ENCODE results near the gene ATXN10. TPM values are rescaled to one million over a fixed set of nuclear protein-coding genes. Genes with fewer than 3 reads are reported as not detected.

The ATXN10 gene
- total and polyA plus RNA-seq, 7 experiments from 2014 or later: 64.2 to 105 (median 76.1) TPM

- Histone ChIP-seq H3K27ac (ENCODE audit: low read depth, low read length) (no peak overlapping the region), H3K9me3 (ENCODE audit: control insufficient read depth in 2 of 3, low read length in 3 of 3) (no peaks in the 10 kb centered on the region), H3K4me3 (ENCODE audit: low read length) (no peak overlapping the region), H3K36me3 (ENCODE audit: control insufficient read depth in 2 of 3, insufficient read depth in 3 of 3, low read length in 3 of 3) (peaks cover 0 to 7% (median 0%) of the 10 kb centered on the region in 3 experiments), H3K27me3 (ENCODE audit: control insufficient read depth in 2 of 2, insufficient read depth in 2 of 2, low read length in 2 of 2) (no peaks in the 10 kb centered on the region), H3K4me1 (ENCODE audit: control insufficient read depth in 2 of 2, insufficient read depth in 2 of 2, low read length in 2 of 2) (no peaks in the 10 kb centered on the region)
- no peak overlapping the region for H3K27ac Mint-ChIP-seq
- intact Hi-C loops (cut with micrococcal nuclease): no loop called here
- no peaks in the 10 kb centered on the region for H3K27me3 Mint-ChIP-seq
- ChIA-PET POLR2A (no interaction called here), CTCF (no interaction called here)
- H3K4me3 Mint-ChIP-seq: no peak overlapping the region
- H3K9me3 Mint-ChIP-seq: peaks cover 0 to 7% (median 0%) of the 10 kb centered on the region in 11 donors
- ATAC-seq (no peak), DNase-seq (no peak)
- peaks cover 0 to 12% (median 0%) of the 10 kb centered on the region in 7 donors for H3K4me1 Mint-ChIP-seq
- H3K36me3 Mint-ChIP-seq: peaks cover 11 to 71% (median 57%) of the 10 kb centered on the region in 5 donors
Observed at GRCh38 chr22:45826520-45826919, 154.9 kb downstream of the ATXN10 start.

DNA sequence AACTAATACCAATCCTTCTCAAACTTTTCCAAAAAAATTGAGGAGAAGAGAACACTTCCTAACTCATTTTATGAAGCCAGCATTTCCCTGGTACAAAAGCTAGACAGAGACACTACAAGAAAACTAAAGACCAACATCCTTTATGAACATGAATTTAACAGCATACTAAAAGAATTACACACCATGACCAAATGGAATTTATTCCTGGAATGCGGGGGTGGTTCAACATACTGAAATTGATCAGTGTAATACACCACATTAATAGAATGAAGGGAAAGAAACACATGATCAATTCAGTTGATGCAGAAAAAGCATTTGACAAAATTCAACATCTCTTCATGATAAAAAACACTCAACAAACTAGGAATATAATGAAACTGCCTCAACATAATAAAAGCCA, 157.2 kb downstream of the ATXN10 start:
- H3K27ac ChIP-seq (ENCODE audit: low read depth, low read length): no peak overlapping the region
- ATAC-seq: no peak
- no peak for DNase-seq
- CTCF ChIA-PET: no interaction called here
- H3K27me3 ChIP-seq (ENCODE audit: control insufficient read depth in 2 of 2, insufficient read depth in 2 of 2, low read length in 2 of 2): no peaks in the 10 kb centered on the region
- Mint-ChIP-seq H3K4me1 (peaks cover 0 to 11% (median 0%) of the 10 kb centered on the region in 7 donors), H3K4me3 (no peak overlapping the region), H3K27ac (no peak overlapping the region), H3K36me3 (peaks cover 11 to 69% (median 53%) of the 10 kb centered on the region in 5 donors), H3K9me3 (peaks cover 0 to 6% (median 0%) of the 10 kb centered on the region in 11 donors), H3K27me3 (no peaks in the 10 kb centered on the region)
- no peak overlapping the region for H3K4me3 ChIP-seq (ENCODE audit: low read length)
- POLR2A ChIA-PET: no interaction called here
- peaks cover 0 to 7% (median 0%) of the 10 kb centered on the region in 3 experiments for H3K36me3 ChIP-seq (ENCODE audit: control insufficient read depth in 2 of 3, insufficient read depth in 3 of 3, low read length in 3 of 3)
- no peaks in the 10 kb centered on the region for H3K9me3 ChIP-seq (ENCODE audit: control insufficient read depth in 2 of 3, low read length in 3 of 3)
- intact Hi-C loops (cut with micrococcal nuclease): no loop called here
- no peaks in the 10 kb centered on the region for H3K4me1 ChIP-seq (ENCODE audit: control insufficient read depth in 2 of 2, insufficient read depth in 2 of 2, low read length in 2 of 2)

DNA sequence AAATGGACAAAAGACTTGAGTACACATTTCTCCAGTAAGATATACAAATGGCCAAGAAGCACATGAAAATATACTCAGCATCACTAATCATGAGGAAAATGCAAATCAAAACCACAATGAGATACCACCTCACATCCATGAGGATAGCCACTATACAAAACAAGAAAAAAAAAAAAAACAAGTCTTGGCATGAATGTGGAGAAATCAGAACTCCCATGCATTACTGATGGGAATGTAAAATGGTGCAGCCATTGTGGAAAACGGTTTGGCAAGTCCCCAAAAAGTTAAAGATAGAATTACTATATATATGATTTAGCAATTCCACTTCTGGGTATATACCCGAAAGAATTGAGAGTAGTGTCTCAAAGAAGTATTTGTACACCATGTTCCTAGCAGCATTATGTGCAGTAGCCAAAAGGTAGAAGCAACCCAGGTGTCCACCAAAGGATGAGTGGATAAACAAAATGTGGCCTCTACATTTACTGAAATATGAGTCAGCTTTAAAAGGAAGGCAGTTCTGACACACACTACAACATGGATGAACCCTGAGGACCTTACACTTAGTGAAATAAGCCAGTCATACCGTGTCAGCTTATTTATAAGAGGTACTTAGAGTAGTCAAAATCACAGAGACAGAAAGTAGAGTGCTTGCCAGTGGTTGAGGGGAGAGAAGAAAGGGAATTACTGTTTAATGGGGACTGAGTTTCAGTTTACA, 159.1 kb downstream of the ATXN10 start:
- Mint-ChIP-seq H3K27ac (no peak overlapping the region), H3K4me1 (peaks cover 0 to 4% (median 0%) of the 10 kb centered on the region in 7 donors), H3K36me3 (peaks cover 5 to 57% (median 37%) of the 10 kb centered on the region in 5 donors), H3K4me3 (no peak overlapping the region), H3K27me3 (no peaks in the 10 kb centered on the region), H3K9me3 (peaks cover 0 to 4% (median 0%) of the 10 kb centered on the region in 11 donors)
- intact Hi-C loops (cut with micrococcal nuclease): no loop called here
- H3K4me3 ChIP-seq (ENCODE audit: low read length): no peak overlapping the region
- H3K4me1 ChIP-seq (ENCODE audit: control insufficient read depth in 2 of 2, insufficient read depth in 2 of 2, low read length in 2 of 2): no peaks in the 10 kb centered on the region
- no peaks in the 10 kb centered on the region for H3K9me3 ChIP-seq (ENCODE audit: control insufficient read depth in 2 of 3, low read length in 3 of 3)
- peaks cover 0 to 3% (median 0%) of the 10 kb centered on the region in 3 experiments for H3K36me3 ChIP-seq (ENCODE audit: control insufficient read depth in 2 of 3, insufficient read depth in 3 of 3, low read length in 3 of 3)
- ATAC-seq (no peak), DNase-seq (no peak)
- POLR2A ChIA-PET: no interaction called here
- no peaks in the 10 kb centered on the region for H3K27me3 ChIP-seq (ENCODE audit: control insufficient read depth in 2 of 2, insufficient read depth in 2 of 2, low read length in 2 of 2)
- CTCF ChIA-PET: no interaction called here
- no peak overlapping the region for H3K27ac ChIP-seq (ENCODE audit: low read depth, low read length)

- H3K27me3 ChIP-seq (ENCODE audit: control insufficient read depth in 2 of 2, insufficient read depth in 2 of 2, low read length in 2 of 2): no peaks in the 10 kb centered on the region
- ATAC-seq: no peak
- H3K4me1 ChIP-seq (ENCODE audit: control insufficient read depth in 2 of 2, insufficient read depth in 2 of 2, low read length in 2 of 2): no peaks in the 10 kb centered on the region
- POLR2A ChIA-PET: no interaction called here
- CTCF ChIA-PET: no interaction called here
- Mint-ChIP-seq H3K4me3 (no peak overlapping the region), H3K27ac (no peak overlapping the region), H3K9me3 (no peaks in the 10 kb centered on the region), H3K4me1 (peaks cover 0 to 4% (median 0%) of the 10 kb centered on the region in 7 donors), H3K27me3 (no peaks in the 10 kb centered on the region), H3K36me3 (peaks cover 0 to 54% (median 29%) of the 10 kb centered on the region in 5 donors)
- no peaks in the 10 kb centered on the region for H3K9me3 ChIP-seq (ENCODE audit: control insufficient read depth in 2 of 3, low read length in 3 of 3)
- H3K36me3 ChIP-seq (ENCODE audit: control insufficient read depth in 2 of 3, insufficient read depth in 3 of 3, low read length in 3 of 3): peaks cover 0 to 3% (median 0%) of the 10 kb centered on the region in 3 experiments
- no peak for DNase-seq
- intact Hi-C loops (cut with micrococcal nuclease): no loop called here
- no peak overlapping the region for H3K27ac ChIP-seq (ENCODE audit: low read depth, low read length)
- H3K4me3 ChIP-seq (ENCODE audit: low read length): no peak overlapping the region
Observed at GRCh38 chr22:45831394-45831793, 159.8 kb downstream of the ATXN10 start.

DNA sequence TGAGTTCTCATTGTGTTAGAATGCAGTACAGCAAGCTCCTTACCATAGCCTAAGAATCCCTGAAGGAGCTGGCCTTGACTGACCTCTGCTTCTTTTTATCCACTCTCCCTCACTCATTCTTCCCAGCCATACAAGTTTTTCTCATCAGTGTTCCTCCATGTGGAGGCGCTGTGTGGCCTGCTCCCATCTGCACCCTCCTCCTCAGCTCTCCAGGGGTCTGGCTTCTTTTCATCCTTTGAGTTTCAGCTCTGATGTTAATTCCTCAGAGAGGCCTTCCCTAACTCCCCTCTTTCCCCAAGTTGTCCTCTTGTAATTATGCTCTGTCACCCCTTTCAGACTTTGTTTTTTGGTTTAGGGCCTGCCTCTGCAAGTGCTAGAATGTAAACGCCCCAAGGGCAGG, 160.5 kb downstream of the ATXN10 start:
- H3K36me3 ChIP-seq (ENCODE audit: control insufficient read depth in 2 of 3, insufficient read depth in 3 of 3, low read length in 3 of 3): peaks cover 0 to 3% (median 0%) of the 10 kb centered on the region in 3 experiments
- Mint-ChIP-seq H3K4me3 (no peak overlapping the region), H3K36me3 (peaks cover 0 to 53% (median 29%) of the 10 kb centered on the region in 5 donors), H3K9me3 (no peaks in the 10 kb centered on the region), H3K4me1 (peaks cover 0 to 4% (median 0%) of the 10 kb centered on the region in 7 donors), H3K27ac (peak overlapping the region in 1 of 9 donors; percentile 23), H3K27me3 (no peaks in the 10 kb centered on the region)
- H3K4me1 ChIP-seq (ENCODE audit: control insufficient read depth in 2 of 2, insufficient read depth in 2 of 2, low read length in 2 of 2): no peaks in the 10 kb centered on the region
- CTCF ChIA-PET: no interaction called here
- H3K27ac ChIP-seq (ENCODE audit: low read depth, low read length): no peak overlapping the region
- intact Hi-C loops (cut with micrococcal nuclease): no loop called here
- POLR2A ChIA-PET: no interaction called here
- H3K4me3 ChIP-seq (ENCODE audit: low read length): no peak overlapping the region
- ATAC-seq: no peak
- DNase-seq: no peak
- H3K9me3 ChIP-seq (ENCODE audit: control insufficient read depth in 2 of 3, low read length in 3 of 3): no peaks in the 10 kb centered on the region
- no peaks in the 10 kb centered on the region for H3K27me3 ChIP-seq (ENCODE audit: control insufficient read depth in 2 of 2, insufficient read depth in 2 of 2, low read length in 2 of 2)

DNA sequence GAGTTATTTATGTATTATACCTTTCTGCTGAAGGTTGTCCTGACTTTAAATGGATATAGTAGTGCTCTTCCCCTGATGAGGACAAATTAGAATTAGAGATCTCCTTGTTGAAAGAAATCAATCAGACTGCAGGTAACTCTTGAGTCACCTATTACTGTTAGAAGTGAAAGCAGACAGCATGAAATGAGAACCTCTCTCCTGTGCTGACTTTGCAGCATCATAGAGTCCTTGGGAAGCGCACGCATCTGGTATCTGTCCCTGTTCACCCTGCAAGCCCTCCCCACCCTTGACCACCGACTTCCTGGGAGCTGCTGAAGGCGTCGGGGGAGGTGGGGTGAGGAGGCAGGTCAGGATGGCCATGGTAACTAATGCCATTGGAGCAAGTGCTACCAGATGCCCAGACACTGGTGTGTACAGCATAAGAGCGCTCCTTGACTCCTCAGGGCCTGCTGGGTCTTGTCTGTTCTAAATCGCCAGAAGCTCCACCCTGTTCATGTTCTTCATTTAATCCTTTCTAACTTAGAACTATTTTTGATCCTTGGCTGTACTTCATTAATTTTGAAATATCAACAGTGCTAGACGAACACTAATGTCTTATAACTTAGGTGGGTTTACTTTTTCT, 161.4 kb downstream of the ATXN10 start:
- Histone ChIP-seq H3K27me3 (ENCODE audit: control insufficient read depth in 2 of 2, insufficient read depth in 2 of 2, low read length in 2 of 2) (no peaks in the 10 kb centered on the region), H3K27ac (ENCODE audit: low read depth, low read length) (no peak overlapping the region), H3K9me3 (ENCODE audit: control insufficient read depth in 2 of 3, low read length in 3 of 3) (no peaks in the 10 kb centered on the region), H3K36me3 (ENCODE audit: control insufficient read depth in 2 of 3, insufficient read depth in 3 of 3, low read length in 3 of 3) (peaks cover 0 to 4% (median 0%) of the 10 kb centered on the region in 3 experiments), H3K4me1 (ENCODE audit: control insufficient read depth in 2 of 2, insufficient read depth in 2 of 2, low read length in 2 of 2) (no peaks in the 10 kb centered on the region), H3K4me3 (ENCODE audit: low read length) (no peak overlapping the region)
- ATAC-seq (no peak), DNase-seq (no peak)
- POLR2A ChIA-PET: no interaction called here
- H3K27me3 Mint-ChIP-seq: no peaks in the 10 kb centered on the region
- H3K4me3 Mint-ChIP-seq: no peak overlapping the region
- intact Hi-C loops (cut with micrococcal nuclease): no loop called here
- CTCF ChIA-PET: no interaction called here
- H3K9me3 Mint-ChIP-seq: no peaks in the 10 kb centered on the region
- peaks cover 0 to 4% (median 0%) of the 10 kb centered on the region in 7 donors for H3K4me1 Mint-ChIP-seq
- H3K36me3 Mint-ChIP-seq: peaks cover 0 to 48% (median 21%) of the 10 kb centered on the region in 5 donors
- H3K27ac Mint-ChIP-seq: no peak overlapping the region

All from naive thymus-derived CD4-positive, alpha-beta T cell (primary cell).